Right ventricle myocardium inferior (tissue), 1 donor: ENCODE data around the gene USP31. TPM values are rescaled to one million over a fixed set of nuclear protein-coding genes. Genes with fewer than 3 reads are reported as not detected.

ENCODE experiments used
- ATAC-seq: fragments of 200-7000 bp; cut with Tn5 transposase; one replicate; pipeline ENCODE4 v1.9.1; 2020; ENCODE audit warnings: mild to moderate bottlenecking, moderate library complexity
- DNase-seq: peaks from one replicate; pipeline ENCODE4 v3.0.0; 2021; ENCODE audit errors: missing footprints
- intact Hi-C: fragments of 100-400 bp; cut with DNase I; formaldehyde crosslinking; loops from one replicate; pipeline ENCODE4 v1.11.0; 2022
- total RNA-seq: library from RNA; stranded (reverse); fragmentation: NEBNext Ultra II Directional; extraction: Animal tissue kit (Norgen Biotek cat#: 25700); gene quantifications from one replicate; pipeline ENCODE4 v1.2.1, GENCODE V29; 2021
- donor health status: DM: no; HTN: yes; CAD: no; lungs with severe emphysema.

Gene USP31
- total RNA-seq, 1 donor from 2014 or later, result 26.8 TPM

DNA sequence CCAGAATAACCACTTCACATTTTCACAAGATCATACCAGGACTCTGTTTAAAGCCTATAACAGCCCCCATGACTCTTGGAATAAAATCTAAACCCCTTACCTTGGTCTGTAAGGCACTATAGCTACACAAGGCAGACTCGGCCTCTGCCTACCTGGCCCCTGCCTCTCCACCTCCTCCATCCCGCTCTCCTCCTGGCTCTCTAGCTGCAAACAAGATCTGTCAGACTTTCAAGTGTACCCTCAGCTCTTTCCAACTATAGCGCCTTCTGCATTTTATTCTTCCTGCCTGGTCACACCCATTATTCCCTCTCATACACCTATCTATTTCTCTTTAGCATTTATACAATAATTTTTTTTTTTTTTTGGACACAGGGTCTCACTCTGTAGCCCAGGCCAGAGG, 8.2 kb downstream of the USP31 start:
- DNase-seq, result no peak
- intact Hi-C loops, result no loop called here
- ATAC-seq, result no peak

DNA sequence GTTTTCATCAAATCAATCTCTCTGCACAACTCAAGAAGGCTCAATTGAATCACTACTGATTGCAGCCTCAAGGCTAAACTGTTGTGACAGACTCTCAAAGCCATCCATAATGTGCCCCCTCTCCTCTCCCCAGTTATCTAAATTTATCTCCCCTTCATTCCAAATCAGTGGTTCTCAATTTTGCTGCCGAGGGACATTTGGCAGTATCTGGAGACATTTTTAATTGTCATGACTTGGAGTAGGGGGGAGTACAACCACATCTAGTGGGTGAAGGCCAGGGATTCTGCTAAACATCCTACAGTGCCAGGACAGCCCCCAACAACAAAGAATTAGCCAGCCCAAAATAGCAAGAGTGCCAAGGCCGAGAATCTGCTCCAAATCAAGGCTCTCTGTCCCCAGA, 9.1 kb downstream of the USP31 start:
- ATAC-seq, result no peak
- intact Hi-C loops, result no loop called here
- no peak for DNase-seq

DNA sequence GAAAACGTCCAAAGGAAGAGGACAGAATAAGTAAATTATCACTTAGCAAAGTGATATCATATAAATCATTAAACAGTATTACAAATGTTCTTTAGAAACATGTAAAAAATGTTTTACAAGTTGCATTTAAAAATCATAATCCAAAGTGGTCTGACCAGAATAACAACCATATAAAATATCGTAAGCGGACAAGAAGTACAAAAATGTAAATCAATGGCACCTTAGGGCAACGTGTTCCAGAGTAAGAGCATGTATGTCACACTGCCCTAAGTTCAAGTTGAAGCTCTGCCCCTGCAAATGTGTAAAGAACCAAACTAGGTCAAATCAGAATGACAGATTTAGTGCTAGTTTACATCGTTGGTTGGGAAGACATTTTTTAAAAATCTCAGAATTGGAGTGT, 11.4 kb downstream of the USP31 start:
- intact Hi-C loops, result no loop called here
- ATAC-seq (no peak), DNase-seq (no peak)

DNA sequence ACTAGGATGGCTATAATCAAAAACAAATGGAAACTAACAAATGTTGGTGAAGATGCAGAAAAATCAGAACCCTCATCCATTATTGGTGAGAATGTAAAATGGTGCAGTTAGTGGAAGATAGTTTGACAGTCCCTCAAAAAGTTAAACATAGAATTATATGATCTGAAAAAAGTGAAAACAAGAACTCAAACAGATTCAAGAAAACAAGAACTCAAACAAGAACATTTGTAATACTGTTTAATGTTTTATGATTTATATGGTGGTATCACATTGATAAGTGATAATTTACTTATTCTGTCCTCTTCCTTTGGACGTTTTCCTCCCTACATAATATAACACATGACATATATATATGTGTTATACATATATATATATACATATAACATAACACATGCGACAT, 12.0 kb downstream of the USP31 start:
- DNase-seq, result no peak
- ATAC-seq, result no peak
- intact Hi-C loops, result no loop called here

DNA sequence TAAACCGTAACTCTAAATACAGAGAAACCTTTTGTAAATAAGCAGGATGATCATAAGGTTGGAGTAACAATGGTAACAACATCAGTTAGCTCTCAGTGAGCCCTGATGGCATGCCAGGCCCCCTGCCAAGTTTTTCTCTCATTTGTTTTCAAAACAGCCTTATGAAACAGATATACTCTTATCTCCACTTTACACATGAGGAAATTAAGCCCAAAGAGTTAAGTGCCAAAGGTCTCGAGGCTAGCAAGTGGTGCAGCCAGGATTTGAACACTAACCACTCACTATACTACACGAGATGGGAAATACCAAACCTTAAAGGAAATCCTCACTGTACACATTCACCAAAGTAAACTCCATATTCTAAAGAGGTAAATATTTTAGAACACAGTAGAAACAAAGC, 15.0 kb downstream of the USP31 start:
- DNase-seq, result peak; percentile 73
- ATAC-seq, result peak; percentile 66
- intact Hi-C loops, result no loop called here

DNA sequence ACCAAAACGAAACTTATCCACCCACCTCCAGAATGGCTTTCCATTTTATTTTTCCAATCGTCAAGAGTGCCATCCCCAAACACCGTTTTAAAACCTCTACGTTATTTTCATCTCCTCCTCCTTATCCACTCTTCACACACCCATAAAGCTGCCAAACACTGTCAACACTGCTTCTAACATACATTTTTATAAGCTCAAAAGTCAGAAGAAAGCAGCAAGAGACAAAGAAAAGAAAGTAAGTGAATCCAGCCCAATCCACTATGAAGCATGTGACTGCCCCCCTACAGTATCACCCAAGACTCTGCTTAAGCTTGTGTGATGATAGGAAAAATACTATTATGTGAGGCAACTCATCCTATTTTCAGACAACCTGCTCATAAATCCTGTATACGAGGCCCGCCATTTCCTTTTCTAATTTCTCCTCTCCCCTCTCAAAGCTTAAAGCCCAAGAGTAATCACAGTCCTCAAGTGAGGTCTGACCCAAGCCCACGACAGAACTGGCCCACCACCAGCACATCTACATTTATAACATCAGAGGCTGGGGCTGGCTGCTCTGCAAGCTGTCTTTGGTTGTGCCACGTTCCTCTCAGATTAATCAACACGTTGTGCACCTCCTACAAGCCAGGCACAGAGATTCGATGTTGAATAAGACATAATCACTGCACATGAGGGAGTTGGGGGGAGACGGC, 16.3 kb downstream of the USP31 start:
- DNase-seq (peak; percentile 74), ATAC-seq (peak; percentile 81)
- intact Hi-C loops, result no loop called here

DNA sequence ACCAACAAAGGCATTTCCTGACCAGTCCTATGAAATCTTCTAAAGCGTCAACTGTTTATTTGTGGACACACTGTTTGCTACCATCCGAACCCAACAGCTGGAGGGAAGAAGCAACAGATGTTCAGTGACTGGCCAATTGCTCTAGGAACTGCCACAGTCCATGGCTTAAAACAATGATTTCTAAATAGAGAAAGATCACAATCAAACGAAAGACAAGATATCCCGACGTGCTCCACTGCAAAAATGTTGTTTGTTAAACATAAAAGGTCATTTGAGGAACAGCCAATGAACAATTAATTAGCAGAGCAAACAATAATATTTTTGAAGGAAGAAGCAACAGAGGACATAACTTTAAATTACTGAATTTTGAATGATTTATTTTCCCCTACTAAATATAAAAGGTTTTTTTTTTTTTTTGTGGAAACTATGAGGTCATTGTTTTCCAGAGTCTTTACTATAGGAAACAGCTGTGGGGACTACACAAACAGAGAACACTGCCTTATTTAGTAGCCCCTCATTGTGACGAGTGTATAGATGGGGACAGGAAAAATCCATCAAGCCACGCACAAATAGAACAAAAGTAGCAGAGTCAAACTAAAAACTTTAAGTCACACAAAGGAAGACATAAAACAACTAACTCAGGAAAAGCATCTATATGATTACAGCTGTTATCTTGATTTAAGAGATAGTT, 17.2 kb downstream of the USP31 start:
- intact Hi-C loops, result no loop called here
- ATAC-seq (no peak), DNase-seq (no peak)

DNA sequence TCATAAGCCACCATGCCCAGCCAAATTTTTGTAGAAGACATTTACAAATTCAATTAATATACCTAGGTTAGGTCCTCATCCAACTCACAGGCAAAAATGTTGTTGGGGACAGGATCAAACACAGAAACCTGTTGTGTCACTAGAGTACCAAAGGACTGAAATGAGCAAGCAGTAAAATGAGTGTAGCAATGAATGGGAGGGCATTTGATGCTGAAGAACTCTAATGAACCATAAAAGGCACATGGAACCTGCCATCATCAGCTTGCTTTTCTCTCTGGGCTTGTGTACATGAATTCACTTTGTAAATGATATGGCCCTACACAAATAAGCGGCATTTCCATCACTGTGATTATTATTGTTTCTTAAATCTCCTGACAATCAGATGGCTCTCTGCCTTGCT, 17.8 kb downstream of the USP31 start:
- DNase-seq (no peak), ATAC-seq (no peak)
- intact Hi-C loops, result no loop called here

DNA sequence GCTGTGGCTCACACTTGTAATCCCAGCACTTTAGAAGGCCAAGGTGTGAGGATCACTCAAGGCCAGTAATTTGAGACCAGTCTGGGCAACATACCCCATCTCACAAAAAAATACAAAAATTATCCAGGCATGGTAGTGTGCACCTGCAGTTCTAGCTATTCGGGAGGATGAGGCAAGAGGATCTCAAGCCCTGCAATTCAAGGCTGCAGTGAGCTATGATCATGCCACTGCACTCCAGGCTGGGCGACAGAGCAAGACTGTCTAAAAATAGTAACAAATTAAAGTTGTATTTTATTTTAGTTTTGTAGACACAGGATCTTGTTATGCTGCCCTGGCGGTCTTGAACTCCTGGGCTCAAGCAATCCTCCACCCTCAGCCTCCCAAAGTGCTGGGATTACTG, 18.2 kb downstream of the USP31 start:
- intact Hi-C loops, result no loop called here
- ATAC-seq (no peak), DNase-seq (no peak)

DNA sequence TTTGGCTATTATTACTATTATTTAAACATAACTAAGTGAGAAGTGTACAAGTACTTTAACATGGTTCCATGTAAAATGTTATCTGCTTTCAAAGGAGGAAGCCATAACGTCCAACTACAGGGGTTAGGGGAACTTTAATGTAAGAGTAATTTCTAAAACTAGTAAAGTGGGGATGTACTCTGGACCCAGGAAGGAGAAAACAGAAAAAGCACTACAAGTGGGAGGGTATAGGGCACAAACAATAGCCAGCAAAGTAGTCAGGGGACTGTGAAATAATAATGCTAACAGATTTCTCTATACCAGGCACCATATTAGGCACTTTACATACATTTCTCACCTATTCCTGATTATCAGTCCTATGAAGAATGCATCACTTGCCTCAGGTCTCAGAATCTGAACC, 19.6 kb downstream of the USP31 start:
- ATAC-seq (no peak), DNase-seq (no peak)
- intact Hi-C loops, result no loop called here

DNA sequence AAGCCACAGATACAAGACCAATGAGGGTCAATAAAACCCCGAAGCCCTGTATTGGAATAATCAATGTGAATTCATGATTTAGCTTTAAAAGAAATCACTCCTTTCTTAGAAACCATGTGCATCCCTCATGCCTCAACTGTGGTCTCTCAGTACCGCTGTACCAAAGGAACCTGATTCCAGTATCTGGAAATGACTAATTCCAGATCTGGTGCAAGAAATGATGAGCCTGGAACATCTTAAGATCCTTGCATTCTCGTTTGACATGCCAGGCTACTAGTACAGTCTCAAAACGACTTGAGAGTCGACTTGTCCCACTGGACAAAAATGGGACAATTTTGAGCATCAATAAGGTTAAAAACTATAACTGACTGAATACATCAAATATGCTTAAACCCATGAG, 21.2 kb downstream of the USP31 start:
- ATAC-seq (no peak), DNase-seq (no peak)
- intact Hi-C loops, result no loop called here

DNA sequence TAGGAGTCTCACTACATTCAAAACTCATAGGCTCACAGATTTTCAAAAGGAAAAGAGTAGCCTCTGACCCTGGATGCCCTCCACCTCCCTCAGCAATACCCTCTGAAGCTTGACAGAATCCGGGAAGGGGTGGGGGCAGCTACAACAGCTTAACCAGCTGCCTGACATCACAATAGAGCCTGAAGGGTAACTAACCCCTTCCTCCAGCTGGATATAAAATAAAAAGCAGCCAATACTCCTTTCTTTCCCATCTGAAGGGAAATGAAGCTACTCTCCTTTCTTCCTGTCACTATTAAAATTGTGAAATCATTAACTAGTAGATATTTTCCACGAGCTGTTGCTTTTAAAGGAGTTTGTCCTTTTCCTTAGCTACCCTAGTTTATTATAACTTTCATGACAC, 24.0 kb downstream of the USP31 start:
- ATAC-seq (no peak), DNase-seq (no peak)
- intact Hi-C loops, result no loop called here

DNA sequence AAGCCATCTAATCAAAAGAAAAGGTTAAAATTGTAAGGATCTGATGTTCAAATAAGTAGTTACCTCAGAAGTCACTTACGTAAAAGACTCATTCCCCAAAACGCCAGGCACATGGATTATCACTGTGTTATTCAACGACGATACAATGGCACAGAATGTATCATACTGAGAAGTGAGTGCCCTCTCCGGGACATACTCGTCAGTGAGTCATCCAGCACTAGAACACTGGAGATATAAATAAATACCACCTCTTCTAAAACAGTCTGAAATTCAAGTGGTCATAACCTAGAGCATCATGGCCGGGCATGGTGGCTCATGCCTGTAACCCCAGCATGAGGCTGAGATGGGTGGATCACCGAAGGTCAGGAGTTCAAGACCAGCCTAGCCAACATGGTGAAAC, 24.9 kb downstream of the USP31 start:
- DNase-seq (no peak), ATAC-seq (peak; percentile 94)
- intact Hi-C loops, result loop anchor here (5.0 kb wide), 1 partner anchor 37 kb away; no protein-coding TSS in a partner anchor

DNA sequence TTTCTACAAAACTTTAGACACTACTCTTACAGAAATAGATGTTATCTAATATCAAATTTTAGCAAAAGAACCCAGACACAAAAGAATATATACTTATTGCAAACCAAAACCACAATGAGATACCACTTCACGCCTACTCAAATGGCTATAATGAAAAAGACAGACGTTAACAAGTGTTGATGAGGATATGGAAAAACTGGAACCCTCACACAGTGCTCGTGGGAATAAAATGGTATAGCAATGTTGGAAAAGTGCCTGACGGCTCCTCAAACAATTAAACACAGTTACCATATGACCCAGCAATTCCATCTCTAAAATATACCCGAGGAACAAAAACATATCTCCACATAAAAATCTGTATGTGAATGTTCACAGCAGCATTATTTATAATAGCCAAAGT, 27.1 kb downstream of the USP31 start:
- ATAC-seq (no peak), DNase-seq (no peak)
- intact Hi-C loops, result loop anchor here (5.0 kb wide), 1 partner anchor 35 kb away; no protein-coding TSS in a partner anchor

DNA sequence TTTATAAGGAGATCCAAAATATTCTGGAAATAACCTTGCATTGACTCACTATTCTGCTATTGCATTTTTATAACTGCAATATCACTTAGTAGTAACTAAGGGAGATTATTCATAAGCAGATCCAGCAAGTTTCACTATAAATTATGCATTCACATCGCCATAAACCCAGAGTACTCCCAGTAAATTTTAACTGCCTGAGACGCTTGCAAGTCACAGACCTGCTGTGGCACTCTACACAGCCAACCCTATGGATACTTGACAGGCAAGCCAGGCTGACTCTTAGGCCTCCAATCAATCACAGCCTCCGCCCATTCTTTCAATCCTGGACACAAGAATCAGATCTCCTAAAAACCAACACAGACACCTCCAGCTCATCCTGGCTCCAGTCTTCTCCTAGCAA, 28.2 kb downstream of the USP31 start:
- DNase-seq, result no peak
- no peak for ATAC-seq
- intact Hi-C loops, result loop anchor here (5.0 kb wide), 1 partner anchor 34 kb away; no protein-coding TSS in a partner anchor

DNA sequence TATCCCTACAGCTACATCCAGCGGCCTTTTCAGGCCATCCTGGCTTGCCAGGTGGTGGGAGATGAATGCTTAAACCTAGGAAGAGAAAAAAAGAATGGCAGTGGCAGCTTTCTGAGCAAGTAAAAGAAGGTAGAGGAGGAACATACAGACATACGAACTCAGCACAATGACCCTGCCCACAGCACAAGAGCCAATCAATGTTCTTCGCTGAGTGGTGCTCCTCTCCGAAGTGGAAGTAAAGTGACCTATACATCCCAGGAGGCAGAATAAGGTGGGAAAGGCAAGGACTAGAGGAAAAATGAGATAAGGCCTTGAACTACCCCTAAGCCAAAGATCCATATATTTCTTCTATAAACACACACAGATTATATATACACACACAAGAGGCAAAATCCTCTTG, 28.7 kb downstream of the USP31 start:
- intact Hi-C loops, result loop anchor here (5.0 kb wide), 1 partner anchor 33 kb away; no protein-coding TSS in a partner anchor
- no peak for ATAC-seq
- no peak for DNase-seq

DNA sequence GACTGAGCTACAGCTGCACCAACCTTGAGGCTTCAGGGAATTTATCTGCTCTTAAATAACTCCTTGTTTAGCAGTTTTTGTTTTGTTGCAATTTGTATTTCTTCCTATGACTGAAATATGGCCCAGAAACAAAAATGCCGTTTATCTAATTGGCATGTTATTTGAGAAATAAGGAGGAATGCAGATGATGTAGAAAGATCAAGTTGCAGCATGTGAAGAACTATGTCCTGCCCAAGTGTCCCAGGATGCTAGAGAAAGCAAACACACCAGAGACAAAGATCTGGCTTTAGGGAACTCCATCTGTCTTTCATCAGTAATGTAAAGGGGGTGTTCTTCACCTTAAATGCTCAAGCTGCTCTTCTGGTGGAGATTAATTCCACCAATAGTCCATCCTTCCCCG, 29.7 kb downstream of the USP31 start:
- DNase-seq (no peak), ATAC-seq (no peak)
- intact Hi-C loops, result no loop called here

DNA sequence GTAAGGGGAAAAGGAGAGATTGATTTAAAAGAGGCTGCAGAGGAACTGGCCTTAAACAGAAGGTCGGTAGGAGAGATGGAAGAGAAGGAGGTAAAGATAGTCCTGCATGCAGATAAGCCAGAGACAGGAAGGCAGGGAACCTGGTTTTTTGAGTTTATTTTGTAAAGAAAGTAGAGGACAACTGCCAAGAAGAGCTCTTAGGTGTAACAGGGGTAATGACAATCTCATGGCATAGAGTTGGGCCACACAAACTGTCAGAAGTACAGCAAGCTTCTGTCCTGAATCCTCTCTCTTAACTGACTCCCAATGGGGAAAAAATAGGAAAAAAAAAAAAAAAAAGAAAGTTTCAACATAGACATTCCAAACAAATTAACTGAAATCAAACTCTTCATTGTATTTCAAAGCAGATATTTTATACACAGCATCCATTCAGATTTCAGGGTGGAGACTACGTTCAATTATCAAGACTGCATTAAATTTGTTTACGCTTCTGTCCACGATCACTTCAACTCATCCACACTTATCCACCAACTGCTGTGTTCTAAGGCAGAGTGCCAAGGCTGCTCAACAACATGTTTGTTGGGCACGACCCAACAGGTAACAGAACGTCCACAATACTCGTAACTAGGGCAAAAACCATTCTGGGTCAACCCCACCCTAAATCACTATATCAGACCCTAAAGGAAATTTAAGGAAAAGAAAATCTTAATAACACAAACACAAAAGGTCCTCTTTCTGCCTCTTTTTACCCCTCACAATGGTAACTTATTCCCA, 34.9 kb downstream of the USP31 start:
- intact Hi-C loops, result no loop called here
- peak; percentile 58 for ATAC-seq

DNA sequence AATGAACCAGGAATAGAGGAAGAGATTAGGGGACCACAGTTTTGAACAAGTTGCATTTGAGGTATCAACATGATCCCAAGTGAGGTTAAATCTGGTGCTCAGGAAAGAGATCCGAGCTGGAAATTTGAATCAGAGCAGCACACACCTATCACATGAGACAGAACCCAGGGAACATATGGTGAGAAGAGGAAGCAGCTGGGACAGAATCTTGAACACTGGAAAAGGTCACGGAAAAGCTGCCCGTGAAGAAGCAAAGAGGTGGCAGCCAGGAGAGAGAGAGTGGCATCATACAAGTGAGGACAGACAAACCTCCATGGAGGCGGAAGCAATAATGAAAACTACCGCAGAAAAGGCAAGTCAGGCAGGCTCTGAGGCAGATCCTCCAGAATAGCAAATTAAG, 36.1 kb downstream of the USP31 start:
- DNase-seq (no peak), ATAC-seq (no peak)
- intact Hi-C loops, result loop anchor here (2.0 kb wide), 1 partner anchor 54 kb away; no protein-coding TSS in a partner anchor

More for the DNA sequence above, 34.9 kb downstream of the USP31 start:
- DNase-seq, result no peak
